ENCODE results near the gene FHAD1. TPM values are rescaled to one million over a fixed set of nuclear protein-coding genes. Genes with fewer than 3 reads are reported as not detected.
A peak's percentile ranks its signal among the peaks of the same experiment; 100 is the strongest.
"Not testable (repeated sequence)": the region's sequence is repeated elsewhere in the genome, so short reads cannot be mapped to it uniquely, and the experiment has no call there.

Gene FHAD1
- total RNA-seq, 1 donor from 2014 or later = not detected

- H3K27me3 Mint-ChIP-seq (ENCODE audit: insufficient read depth) = no peaks in the 10 kb centered on the region
- intact Hi-C loops (cut with micrococcal nuclease) = loop anchor here (2.0 to 5.0 kb wide), 3 partner anchors 21 to 302 kb away; partner anchors contain the start of gene EFHD2
Observed at GRCh38 chr1:15429701-15430149, 182.7 kb downstream of the FHAD1 start.

GRCh38 chr1:15430787-15431570 is 184.0 kb downstream of the FHAD1 start:
- no peaks in the 10 kb centered on the region for H3K27me3 Mint-ChIP-seq (ENCODE audit: insufficient read depth)
- intact Hi-C loops (cut with micrococcal nuclease) = loop anchor here (1.0 to 5.0 kb wide), 4 partner anchors 22 to 304 kb away; partner anchors contain the start of gene EFHD2
- peaks cover 17% of the 10 kb centered on the region for H3K36me3 Mint-ChIP-seq (ENCODE audit: low read depth)
- H3K27ac Mint-ChIP-seq = no peak overlapping the region
- peaks cover 13% of the 10 kb centered on the region for H3K4me1 Mint-ChIP-seq (ENCODE audit: low read depth)
- peak; percentile 47 for DNase-seq (ENCODE audit: low spot score)
- H3K9me3 Mint-ChIP-seq = no peaks in the 10 kb centered on the region
- H3K4me3 Mint-ChIP-seq = no peak overlapping the region

More at GRCh38 chr1:15429701-15430149, 182.7 kb downstream of the FHAD1 start:
- no peak overlapping the region for H3K4me3 Mint-ChIP-seq
- peaks cover 18% of the 10 kb centered on the region for H3K36me3 Mint-ChIP-seq (ENCODE audit: low read depth)
- H3K4me1 Mint-ChIP-seq (ENCODE audit: low read depth) = peaks cover 10% of the 10 kb centered on the region
- DNase-seq (ENCODE audit: low spot score) = no peak
- no peaks in the 10 kb centered on the region for H3K9me3 Mint-ChIP-seq
- peak overlapping the region; percentile 18 for H3K27ac Mint-ChIP-seq

- no peaks in the 10 kb centered on the region for H3K9me3 Mint-ChIP-seq
- H3K27me3 Mint-ChIP-seq (ENCODE audit: insufficient read depth) = no peaks in the 10 kb centered on the region
- intact Hi-C loops (cut with micrococcal nuclease) = loop anchor here (1.0 to 5.0 kb wide), 4 partner anchors 23 to 304 kb away; partner anchors contain the start of gene EFHD2
- peaks cover 7% of the 10 kb centered on the region for H3K4me1 Mint-ChIP-seq (ENCODE audit: low read depth)
- no peak overlapping the region for H3K27ac Mint-ChIP-seq
- peaks cover 12% of the 10 kb centered on the region for H3K36me3 Mint-ChIP-seq (ENCODE audit: low read depth)
- DNase-seq (ENCODE audit: low spot score) = no peak
- H3K4me3 Mint-ChIP-seq = no peak overlapping the region
Observed at GRCh38 chr1:15431571-15431948, 184.5 kb downstream of the FHAD1 start.

- Mint-ChIP-seq H3K4me3 (no peak overlapping the region), H3K36me3 (ENCODE audit: low read depth) (peaks cover 9% of the 10 kb centered on the region), H3K27me3 (ENCODE audit: insufficient read depth) (no peaks in the 10 kb centered on the region), H3K4me1 (ENCODE audit: low read depth) (peaks cover 4% of the 10 kb centered on the region), H3K9me3 (no peaks in the 10 kb centered on the region), H3K27ac (no peak overlapping the region)
- no peak for DNase-seq (ENCODE audit: low spot score)
- intact Hi-C loops (cut with micrococcal nuclease) = loop anchor here (5.0 kb wide), 2 partner anchors 45 to 305 kb away; no protein-coding TSS in a partner anchor
Observed at GRCh38 chr1:15432324-15432723, 185.3 kb downstream of the FHAD1 start.

GRCh38 chr1:15433471-15433870 is 186.4 kb downstream of the FHAD1 start:
- no peak overlapping the region for H3K27ac Mint-ChIP-seq
- H3K4me3 Mint-ChIP-seq = no peak overlapping the region
- DNase-seq (ENCODE audit: low spot score) = no peak
- no peaks in the 10 kb centered on the region for H3K27me3 Mint-ChIP-seq (ENCODE audit: insufficient read depth)
- H3K4me1 Mint-ChIP-seq (ENCODE audit: low read depth) = peaks cover 4% of the 10 kb centered on the region
- H3K9me3 Mint-ChIP-seq = no peaks in the 10 kb centered on the region
- H3K36me3 Mint-ChIP-seq (ENCODE audit: low read depth) = peaks cover 2% of the 10 kb centered on the region
- intact Hi-C loops (cut with micrococcal nuclease) = loop anchor here (5.0 kb wide), 2 partner anchors 46 to 306 kb away; no protein-coding TSS in a partner anchor

GRCh38 chr1:15434739-15435138 is 187.7 kb downstream of the FHAD1 start:
- DNase-seq (ENCODE audit: low spot score); H3K9me3 Mint-ChIP-seq; H3K27ac Mint-ChIP-seq; H3K36me3 Mint-ChIP-seq (ENCODE audit: low read depth); H3K4me3 Mint-ChIP-seq; H3K27me3 Mint-ChIP-seq (ENCODE audit: insufficient read depth); H3K4me1 Mint-ChIP-seq (ENCODE audit: low read depth): not testable (repeated sequence)
- intact Hi-C loops (cut with micrococcal nuclease) = loop anchor here (5.0 kb wide), 2 partner anchors 47 to 307 kb away; no protein-coding TSS in a partner anchor

GRCh38 chr1:15435239-15436077 is 188.4 kb downstream of the FHAD1 start:
- Mint-ChIP-seq H3K9me3 (no peaks in the 10 kb centered on the region), H3K27me3 (ENCODE audit: insufficient read depth) (no peaks in the 10 kb centered on the region), H3K4me1 (ENCODE audit: low read depth) (peaks cover 4% of the 10 kb centered on the region), H3K4me3 (no peak overlapping the region), H3K36me3 (ENCODE audit: low read depth) (no peaks in the 10 kb centered on the region), H3K27ac (no peak overlapping the region)
- intact Hi-C loops (cut with micrococcal nuclease) = no loop called here
- DNase-seq (ENCODE audit: low spot score) = no peak

- intact Hi-C loops (cut with micrococcal nuclease) = no loop called here
- H3K4me3 Mint-ChIP-seq = no peak overlapping the region
- DNase-seq (ENCODE audit: low spot score) = no peak
- H3K9me3 Mint-ChIP-seq = no peaks in the 10 kb centered on the region
- no peak overlapping the region for H3K27ac Mint-ChIP-seq
- H3K4me1 Mint-ChIP-seq (ENCODE audit: low read depth) = peaks cover 4% of the 10 kb centered on the region
- H3K27me3 Mint-ChIP-seq (ENCODE audit: insufficient read depth) = no peaks in the 10 kb centered on the region
- H3K36me3 Mint-ChIP-seq (ENCODE audit: low read depth) = no peaks in the 10 kb centered on the region
Observed at GRCh38 chr1:15436881-15437442, 189.9 kb downstream of the FHAD1 start.

GRCh38 chr1:15439325-15439724 is 192.3 kb downstream of the FHAD1 start:
- H3K4me3 Mint-ChIP-seq = no peak overlapping the region
- no peaks in the 10 kb centered on the region for H3K27me3 Mint-ChIP-seq (ENCODE audit: insufficient read depth)
- peaks cover 4% of the 10 kb centered on the region for H3K4me1 Mint-ChIP-seq (ENCODE audit: low read depth)
- H3K27ac Mint-ChIP-seq = no peak overlapping the region
- DNase-seq (ENCODE audit: low spot score) = no peak
- intact Hi-C loops (cut with micrococcal nuclease) = no loop called here
- H3K9me3 Mint-ChIP-seq = no peaks in the 10 kb centered on the region
- H3K36me3 Mint-ChIP-seq (ENCODE audit: low read depth) = no peaks in the 10 kb centered on the region

GRCh38 chr1:15440357-15440756 is 193.3 kb downstream of the FHAD1 start:
- Mint-ChIP-seq H3K36me3 (ENCODE audit: low read depth) (no peaks in the 10 kb centered on the region), H3K4me1 (ENCODE audit: low read depth) (no peaks in the 10 kb centered on the region), H3K4me3 (no peak overlapping the region), H3K27ac (no peak overlapping the region), H3K27me3 (ENCODE audit: insufficient read depth) (peaks cover 3% of the 10 kb centered on the region), H3K9me3 (no peaks in the 10 kb centered on the region)
- DNase-seq (ENCODE audit: low spot score) = no peak
- intact Hi-C loops (cut with micrococcal nuclease) = no loop called here

- intact Hi-C loops (cut with micrococcal nuclease) = no loop called here
- no peak for DNase-seq (ENCODE audit: low spot score)
- Mint-ChIP-seq H3K4me3 (no peak overlapping the region), H3K9me3 (no peaks in the 10 kb centered on the region), H3K4me1 (ENCODE audit: low read depth) (peaks cover 6% of the 10 kb centered on the region), H3K27ac (no peak overlapping the region), H3K27me3 (ENCODE audit: insufficient read depth) (peaks cover 3% of the 10 kb centered on the region), H3K36me3 (ENCODE audit: low read depth) (no peaks in the 10 kb centered on the region)
Observed at GRCh38 chr1:15441247-15441646, 194.2 kb downstream of the FHAD1 start.

- no peak overlapping the region for H3K27ac Mint-ChIP-seq
- no peak for DNase-seq (ENCODE audit: low spot score)
- H3K9me3 Mint-ChIP-seq = no peaks in the 10 kb centered on the region
- H3K36me3 Mint-ChIP-seq (ENCODE audit: low read depth) = no peaks in the 10 kb centered on the region
- no peak overlapping the region for H3K4me3 Mint-ChIP-seq
- intact Hi-C loops (cut with micrococcal nuclease) = no loop called here
- H3K27me3 Mint-ChIP-seq (ENCODE audit: insufficient read depth) = peaks cover 3% of the 10 kb centered on the region
- H3K4me1 Mint-ChIP-seq (ENCODE audit: low read depth) = peaks cover 6% of the 10 kb centered on the region
Observed at GRCh38 chr1:15442119-15442518, 195.1 kb downstream of the FHAD1 start.

Data from activated T-helper 1 cell treated with anti-CD3 and anti-CD28 coated beads, Interleukin-12 subunit alpha, Interleukin-12 subunit beta, Interleukin-2, Interleukin-4 antibody, amounts not matched to agents 30 ng/mL and 10 ng/mL and 1 ng/mL, durations not matched to agents 14 hours and 24 hours and 36 hours (primary cell).